ENCODE results near the gene MAGEB16.

DNA sequence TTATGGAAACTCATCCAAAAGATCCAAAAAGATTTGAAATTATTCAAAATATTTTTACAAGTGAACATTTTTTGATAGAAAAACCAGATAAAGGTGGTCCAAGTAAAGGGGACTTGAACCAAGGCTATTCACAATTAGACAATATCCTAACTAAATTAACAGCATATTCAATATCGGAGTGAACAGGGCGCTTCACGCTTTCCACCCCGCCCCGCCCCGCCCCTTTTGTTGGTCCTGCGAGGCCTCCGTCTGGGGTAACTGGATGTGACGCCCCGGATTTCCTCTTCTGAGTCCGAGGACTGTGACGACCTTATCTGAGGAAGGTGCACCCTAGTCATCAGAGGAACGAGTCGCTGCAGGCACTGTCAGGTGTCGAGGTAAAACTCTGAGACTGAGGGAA lies at the start of gene MAGEB16:
- TF ChIP-seq POLR2AphosphoS5 (IDR thresholded peaks at IDR 0.05; ENCODE audit: low read depth, low read length) (no peak), EZH2 (IDR thresholded peaks at IDR 0.05) (no peak), POLR2A (IDR thresholded peaks at IDR 0.05; ENCODE audit: borderline replicate concordance, extremely low read depth, insufficient read depth, insufficient read length) (no peak), RAD21 (IDR thresholded peaks at IDR 0.05; ENCODE audit: low read depth) (no peak), SP1 (IDR thresholded peaks at IDR 0.05; ENCODE audit: low read depth) (no peak), FOSL1 (IDR thresholded peaks at IDR 0.05; ENCODE audit: low read depth) (no peak)
- TF ChIP-seq, protein P1, sequence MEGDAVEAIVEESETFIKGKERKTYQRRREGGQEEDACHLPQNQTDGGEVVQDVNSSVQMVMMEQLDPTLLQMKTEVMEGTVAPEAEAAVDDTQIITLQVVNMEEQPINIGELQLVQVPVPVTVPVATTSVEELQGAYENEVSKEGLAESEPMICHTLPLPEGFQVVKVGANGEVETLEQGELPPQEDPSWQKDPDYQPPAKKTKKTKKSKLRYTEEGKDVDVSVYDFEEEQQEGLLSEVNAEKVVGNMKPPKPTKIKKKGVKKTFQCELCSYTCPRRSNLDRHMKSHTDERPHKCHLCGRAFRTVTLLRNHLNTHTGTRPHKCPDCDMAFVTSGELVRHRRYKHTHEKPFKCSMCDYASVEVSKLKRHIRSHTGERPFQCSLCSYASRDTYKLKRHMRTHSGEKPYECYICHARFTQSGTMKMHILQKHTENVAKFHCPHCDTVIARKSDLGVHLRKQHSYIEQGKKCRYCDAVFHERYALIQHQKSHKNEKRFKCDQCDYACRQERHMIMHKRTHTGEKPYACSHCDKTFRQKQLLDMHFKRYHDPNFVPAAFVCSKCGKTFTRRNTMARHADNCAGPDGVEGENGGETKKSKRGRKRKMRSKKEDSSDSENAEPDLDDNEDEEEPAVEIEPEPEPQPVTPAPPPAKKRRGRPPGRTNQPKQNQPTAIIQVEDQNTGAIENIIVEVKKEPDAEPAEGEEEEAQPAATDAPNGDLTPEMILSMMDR (IDR thresholded peaks at IDR 0.05 in 2 of 3, conservative IDR thresholded peaks at IDR 0.05 in 1 of 3; ENCODE audit: borderline replicate concordance in 1 of 3, insufficient read depth in 1 of 3, low read depth in 2 of 3, low read length in 2 of 3), result no peak
- TF ChIP-seq, protein P2, sequence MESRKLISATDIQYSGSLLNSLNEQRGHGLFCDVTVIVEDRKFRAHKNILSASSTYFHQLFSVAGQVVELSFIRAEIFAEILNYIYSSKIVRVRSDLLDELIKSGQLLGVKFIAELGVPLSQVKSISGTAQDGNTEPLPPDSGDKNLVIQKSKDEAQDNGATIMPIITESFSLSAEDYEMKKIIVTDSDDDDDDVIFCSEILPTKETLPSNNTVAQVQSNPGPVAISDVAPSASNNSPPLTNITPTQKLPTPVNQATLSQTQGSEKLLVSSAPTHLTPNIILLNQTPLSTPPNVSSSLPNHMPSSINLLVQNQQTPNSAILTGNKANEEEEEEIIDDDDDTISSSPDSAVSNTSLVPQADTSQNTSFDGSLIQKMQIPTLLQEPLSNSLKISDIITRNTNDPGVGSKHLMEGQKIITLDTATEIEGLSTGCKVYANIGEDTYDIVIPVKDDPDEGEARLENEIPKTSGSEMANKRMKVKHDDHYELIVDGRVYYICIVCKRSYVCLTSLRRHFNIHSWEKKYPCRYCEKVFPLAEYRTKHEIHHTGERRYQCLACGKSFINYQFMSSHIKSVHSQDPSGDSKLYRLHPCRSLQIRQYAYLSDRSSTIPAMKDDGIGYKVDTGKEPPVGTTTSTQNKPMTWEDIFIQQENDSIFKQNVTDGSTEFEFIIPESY (IDR thresholded peaks at IDR 0.05; ENCODE audit: extremely low read depth, insufficient replicate concordance, low read length), result no peak
- TF ChIP-seq, protein P3, sequence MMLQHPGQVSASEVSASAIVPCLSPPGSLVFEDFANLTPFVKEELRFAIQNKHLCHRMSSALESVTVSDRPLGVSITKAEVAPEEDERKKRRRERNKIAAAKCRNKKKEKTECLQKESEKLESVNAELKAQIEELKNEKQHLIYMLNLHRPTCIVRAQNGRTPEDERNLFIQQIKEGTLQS (IDR thresholded peaks at IDR 0.05), result no peak
- TF ChIP-seq, protein P4, sequence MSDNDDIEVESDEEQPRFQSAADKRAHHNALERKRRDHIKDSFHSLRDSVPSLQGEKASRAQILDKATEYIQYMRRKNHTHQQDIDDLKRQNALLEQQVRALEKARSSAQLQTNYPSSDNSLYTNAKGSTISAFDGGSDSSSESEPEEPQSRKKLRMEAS (IDR thresholded peaks at IDR 0.05), result no peak
- TF ChIP-seq, protein P5, sequence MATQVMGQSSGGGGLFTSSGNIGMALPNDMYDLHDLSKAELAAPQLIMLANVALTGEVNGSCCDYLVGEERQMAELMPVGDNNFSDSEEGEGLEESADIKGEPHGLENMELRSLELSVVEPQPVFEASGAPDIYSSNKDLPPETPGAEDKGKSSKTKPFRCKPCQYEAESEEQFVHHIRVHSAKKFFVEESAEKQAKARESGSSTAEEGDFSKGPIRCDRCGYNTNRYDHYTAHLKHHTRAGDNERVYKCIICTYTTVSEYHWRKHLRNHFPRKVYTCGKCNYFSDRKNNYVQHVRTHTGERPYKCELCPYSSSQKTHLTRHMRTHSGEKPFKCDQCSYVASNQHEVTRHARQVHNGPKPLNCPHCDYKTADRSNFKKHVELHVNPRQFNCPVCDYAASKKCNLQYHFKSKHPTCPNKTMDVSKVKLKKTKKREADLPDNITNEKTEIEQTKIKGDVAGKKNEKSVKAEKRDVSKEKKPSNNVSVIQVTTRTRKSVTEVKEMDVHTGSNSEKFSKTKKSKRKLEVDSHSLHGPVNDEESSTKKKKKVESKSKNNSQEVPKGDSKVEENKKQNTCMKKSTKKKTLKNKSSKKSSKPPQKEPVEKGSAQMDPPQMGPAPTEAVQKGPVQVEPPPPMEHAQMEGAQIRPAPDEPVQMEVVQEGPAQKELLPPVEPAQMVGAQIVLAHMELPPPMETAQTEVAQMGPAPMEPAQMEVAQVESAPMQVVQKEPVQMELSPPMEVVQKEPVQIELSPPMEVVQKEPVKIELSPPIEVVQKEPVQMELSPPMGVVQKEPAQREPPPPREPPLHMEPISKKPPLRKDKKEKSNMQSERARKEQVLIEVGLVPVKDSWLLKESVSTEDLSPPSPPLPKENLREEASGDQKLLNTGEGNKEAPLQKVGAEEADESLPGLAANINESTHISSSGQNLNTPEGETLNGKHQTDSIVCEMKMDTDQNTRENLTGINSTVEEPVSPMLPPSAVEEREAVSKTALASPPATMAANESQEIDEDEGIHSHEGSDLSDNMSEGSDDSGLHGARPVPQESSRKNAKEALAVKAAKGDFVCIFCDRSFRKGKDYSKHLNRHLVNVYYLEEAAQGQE (IDR thresholded peaks at IDR 0.05; ENCODE audit: low read depth), result no peak

Data from HCT116 (cell line).